Measurements from ENCODE around the gene NTRK3.

GRCh38 chr15:88043396-88043795, 213.1 kb downstream of the NTRK3 start:
- TF ChIP-seq CTCF (IDR thresholded peaks at IDR 0.05) (no peak), POLR2A (IDR thresholded peaks at IDR 0.05) (no peak)
